Effector memory CD8-positive, alpha-beta T cell (primary cell): ENCODE measurements around the gene ORC4.

Experiments
- ATAC-seq: fragments of 150-1000 bp; cut with Tn5 transposase; replicated peaks from 2 replicates; pipeline ENCODE4 v1.10.0; 2021; ENCODE audit warnings: mild to moderate bottlenecking, moderate library complexity
- DNase-seq, 3 experiments: peaks; one replicate each; pipeline ENCODE4 v3.0.0; 2021
- H3K27ac Mint-ChIP-seq, 2 donors: one replicate each; pipeline ENCODE4 v1.8.0; 2022; ENCODE audit warnings: mild to moderate bottlenecking in 2 of 2, mixed read lengths in 2 of 2, moderate library complexity in 2 of 2
- H3K27me3 Mint-ChIP-seq, 2 donors: one replicate each; pipeline ENCODE4 v1.8.0; 2022; ENCODE audit warnings: mixed read lengths in 2 of 2
- H3K36me3 Mint-ChIP-seq: one replicate; pipeline ENCODE4 v1.8.0; 2022; ENCODE audit warnings: mild to moderate bottlenecking, moderate library complexity, mixed read lengths; ENCODE audit not compliant: insufficient read depth
- H3K4me1 Mint-ChIP-seq, 2 donors: one replicate each; pipeline ENCODE4 v1.8.0; 2022; ENCODE audit warnings: low read depth in 2 of 2, mixed read lengths in 2 of 2
- H3K4me3 Mint-ChIP-seq, 2 donors: one replicate each; pipeline ENCODE4 v1.8.0; 2022; ENCODE audit warnings: mild to moderate bottlenecking in 2 of 2, mixed read lengths in 2 of 2, moderate library complexity in 2 of 2
- H3K9me3 Mint-ChIP-seq, 2 donors: one replicate each; pipeline ENCODE4 v1.8.0; 2022; ENCODE audit warnings: mixed read lengths in 2 of 2

Gene ORC4

DNA sequence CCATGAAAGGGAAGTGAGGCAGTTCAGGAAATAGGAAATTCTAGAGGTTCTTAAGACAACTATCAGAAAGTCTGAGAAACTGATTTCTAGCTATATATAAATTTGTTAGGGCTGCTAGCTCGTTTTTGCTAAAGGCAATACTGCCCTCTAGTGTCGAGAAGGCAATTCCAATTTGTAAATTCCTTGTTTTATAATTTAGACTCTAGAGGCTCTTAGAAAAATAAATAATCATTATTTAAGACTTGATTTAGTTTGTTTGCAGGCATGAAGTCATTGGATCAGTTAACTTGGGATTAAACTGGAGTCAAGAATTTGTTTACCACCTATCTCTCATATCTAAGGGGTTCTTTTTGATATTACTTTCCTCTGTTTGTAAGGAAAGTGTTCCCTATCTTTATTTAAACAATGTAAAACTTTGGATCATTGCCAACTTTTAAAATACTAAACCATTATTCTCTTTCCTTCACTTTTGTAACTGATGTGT, 109.5 kb downstream of the ORC4 start:
- no peaks in the 10 kb centered on the region for H3K9me3 Mint-ChIP-seq
- peak; percentile 37 for ATAC-seq
- no peaks in the 10 kb centered on the region for H3K36me3 Mint-ChIP-seq

DNA sequence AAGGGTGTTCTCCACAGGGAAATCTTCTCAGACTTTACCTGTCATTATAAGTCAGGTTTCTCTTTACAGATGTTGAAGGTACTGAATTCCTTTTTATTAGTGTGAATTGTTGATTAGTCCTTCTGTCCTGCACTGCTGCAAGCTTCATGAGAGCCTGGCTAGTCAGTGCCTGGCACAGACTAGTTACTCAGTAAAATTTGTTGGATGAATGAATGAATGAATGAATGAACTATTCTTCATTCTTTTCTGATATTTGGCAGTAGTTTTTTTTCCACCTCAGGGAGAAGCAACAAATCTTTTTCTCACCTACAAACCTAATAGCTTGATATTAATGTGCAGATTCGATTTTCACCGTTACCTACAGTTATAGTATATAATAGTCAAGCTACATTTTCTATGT, 111.4 kb downstream of the ORC4 start:
- peaks cover 0 to 17% of the 10 kb centered on the region in 2 donors for H3K27me3 Mint-ChIP-seq
- ATAC-seq, result no peak
- no peaks in the 10 kb centered on the region for H3K4me1 Mint-ChIP-seq

More for the DNA sequence above, 109.5 kb downstream of the ORC4 start:
- H3K27ac Mint-ChIP-seq, result no peak overlapping the region
- H3K4me3 Mint-ChIP-seq, result no peak overlapping the region
- peak; percentile 28 to 40 (median 37) for DNase-seq
- H3K27me3 Mint-ChIP-seq, result peaks cover 0 to 22% of the 10 kb centered on the region in 2 donors
- no peaks in the 10 kb centered on the region for H3K4me1 Mint-ChIP-seq

DNA sequence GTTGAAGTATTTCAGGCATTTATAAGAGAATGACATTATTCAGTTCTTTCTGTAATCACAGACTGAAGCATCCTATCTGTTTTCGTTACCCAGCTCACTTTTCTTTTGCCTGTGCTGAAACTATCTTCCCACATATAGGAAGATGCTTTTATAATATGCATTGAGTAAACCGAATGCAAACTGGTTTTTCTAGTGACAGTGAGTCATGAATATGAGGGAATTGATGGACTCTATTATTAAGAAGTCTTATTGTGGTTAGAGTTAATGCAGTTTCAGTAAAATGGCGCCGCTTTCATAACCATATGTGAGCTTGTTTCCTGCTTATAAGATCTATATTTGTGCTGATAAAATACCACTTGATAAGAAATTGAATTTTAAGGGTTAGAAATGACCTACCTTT, 116.5 kb downstream of the ORC4 start:
- Mint-ChIP-seq H3K9me3 (no peaks in the 10 kb centered on the region), H3K36me3 (no peaks in the 10 kb centered on the region), H3K4me1 (no peaks in the 10 kb centered on the region), H3K4me3 (no peak overlapping the region), H3K27me3 (no peaks in the 10 kb centered on the region), H3K27ac (no peak overlapping the region)
- ATAC-seq (no peak), DNase-seq (no peak)

More for the DNA sequence above, 111.4 kb downstream of the ORC4 start:
- Mint-ChIP-seq H3K4me3 (no peak overlapping the region), H3K27ac (no peak overlapping the region), H3K36me3 (no peaks in the 10 kb centered on the region), H3K9me3 (no peaks in the 10 kb centered on the region)
- DNase-seq, result no peak

DNA sequence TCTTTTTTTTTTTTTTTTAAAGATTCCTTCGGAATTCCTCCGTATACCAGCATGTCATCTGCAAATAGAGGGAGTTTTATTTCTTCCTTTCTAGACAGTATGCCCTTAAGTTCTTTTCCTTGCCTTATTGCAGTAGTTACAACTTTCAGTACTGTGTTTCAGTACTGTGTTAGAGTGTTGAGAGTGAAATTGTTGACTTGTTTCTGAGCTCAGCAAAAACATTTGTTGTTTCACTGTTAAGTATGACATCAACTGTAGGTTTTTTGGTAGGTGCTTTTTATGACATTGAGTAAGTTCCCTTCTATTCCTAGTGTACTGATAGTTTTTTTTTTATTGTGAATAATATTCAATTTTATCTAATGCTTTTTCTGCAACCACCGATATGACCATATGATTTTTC, 131.9 kb downstream of the ORC4 start:
- no peaks in the 10 kb centered on the region for H3K36me3 Mint-ChIP-seq
- no peak overlapping the region for H3K27ac Mint-ChIP-seq
- peaks cover 0 to 6% of the 10 kb centered on the region in 2 donors for H3K4me1 Mint-ChIP-seq
- H3K9me3 Mint-ChIP-seq, result no peaks in the 10 kb centered on the region
- ATAC-seq (no peak), DNase-seq (no peak)
- no peak overlapping the region for H3K4me3 Mint-ChIP-seq
- no peaks in the 10 kb centered on the region for H3K27me3 Mint-ChIP-seq

DNA sequence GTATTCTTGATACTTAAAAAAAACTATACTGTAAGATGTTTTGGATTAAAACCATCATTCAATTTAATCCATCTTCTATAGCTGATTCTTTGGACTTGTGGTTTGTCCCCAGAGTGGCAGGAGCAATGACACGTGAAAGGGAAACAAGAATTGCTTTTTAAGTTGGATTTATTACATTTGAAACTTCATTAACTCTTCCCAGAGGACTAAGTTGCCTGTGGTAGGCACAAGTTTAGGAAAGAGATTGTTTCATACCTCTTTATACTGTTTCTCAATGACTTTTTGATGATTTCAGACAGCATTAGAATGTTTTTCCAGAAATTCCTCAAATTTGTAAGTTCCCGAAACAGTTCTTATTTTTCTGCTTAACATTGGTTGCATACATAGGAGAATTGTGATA, 134.4 kb downstream of the ORC4 start:
- Mint-ChIP-seq H3K4me1 (peaks cover 0 to 6% of the 10 kb centered on the region in 2 donors), H3K27ac (no peak overlapping the region), H3K27me3 (no peaks in the 10 kb centered on the region), H3K36me3 (no peaks in the 10 kb centered on the region), H3K9me3 (no peaks in the 10 kb centered on the region), H3K4me3 (no peak overlapping the region)
- DNase-seq (no peak), ATAC-seq (no peak)

DNA sequence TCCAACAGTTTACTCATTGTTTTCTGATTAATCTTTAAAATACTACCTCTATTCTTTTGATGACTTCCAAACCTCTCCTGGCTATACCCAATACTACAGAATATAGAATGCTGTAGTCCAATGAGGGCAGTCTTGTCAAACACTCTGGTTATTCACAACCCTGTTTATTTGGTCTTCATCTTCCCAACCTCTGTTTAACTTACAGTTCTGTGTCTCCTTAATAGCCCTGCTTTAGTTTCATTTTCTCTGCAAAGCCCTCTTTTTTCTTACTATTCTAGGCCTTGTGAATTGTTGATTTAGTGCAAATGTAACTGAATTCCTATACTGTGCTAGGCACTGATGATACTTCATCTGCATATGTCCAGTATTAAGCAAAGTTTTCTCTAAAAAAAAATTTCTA, 135.7 kb downstream of the ORC4 start:
- DNase-seq (no peak), ATAC-seq (no peak)
- Mint-ChIP-seq H3K27ac (no peak overlapping the region), H3K4me3 (peak overlapping the region in 1 of 2 donors; percentile 1), H3K36me3 (no peaks in the 10 kb centered on the region), H3K27me3 (no peaks in the 10 kb centered on the region), H3K9me3 (no peaks in the 10 kb centered on the region), H3K4me1 (peaks cover 0 to 6% of the 10 kb centered on the region in 2 donors)

DNA sequence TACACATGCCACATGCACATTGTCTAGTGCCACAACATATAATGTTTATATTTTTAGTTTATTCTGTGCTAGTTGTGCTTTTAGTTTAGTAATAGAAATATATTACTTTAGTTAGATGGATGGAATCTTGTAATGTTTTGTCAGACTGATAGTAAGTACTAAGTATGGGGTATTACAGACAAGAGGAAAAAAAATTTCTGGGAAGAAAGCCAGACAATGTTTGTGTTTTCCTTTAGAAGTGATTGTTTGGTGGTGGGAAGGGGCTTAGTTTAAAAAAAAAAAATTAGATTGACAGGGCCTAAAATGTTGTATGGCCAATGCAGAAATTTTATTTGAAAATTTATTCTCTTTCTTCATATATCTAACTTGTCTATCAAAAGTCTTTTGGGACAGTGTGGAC, 137.9 kb downstream of the ORC4 start:
- DNase-seq (no peak), ATAC-seq (no peak)
- Mint-ChIP-seq H3K4me1 (peaks cover 0 to 6% of the 10 kb centered on the region in 2 donors), H3K27me3 (no peaks in the 10 kb centered on the region), H3K9me3 (no peaks in the 10 kb centered on the region), H3K27ac (no peak overlapping the region), H3K36me3 (no peaks in the 10 kb centered on the region), H3K4me3 (no peak overlapping the region)
